HG03135 (cell line): ENCODE results near the gene CDYL2.

Experiments
- ATAC-seq: cut with Tn5 transposase; IDR thresholded peaks from one replicate; pipeline ENCODE4 v1.9.1; 2021; ENCODE audit warnings: mild to moderate bottlenecking, moderate library complexity; ENCODE audit not compliant: unreplicated experiment

CDYL2 gene

GRCh38 chr16:80716564-80717139, 87.7 kb downstream of the CDYL2 start:
- ATAC-seq, result no peak

- no peak for ATAC-seq
These were observed 93.0 kb downstream of the CDYL2 start for GRCh38 chr16:80711406-80711805.

- ATAC-seq, result no peak
These were observed 93.5 kb downstream of the CDYL2 start for GRCh38 chr16:80710918-80711317.

GRCh38 chr16:80708823-80709222, 95.6 kb downstream of the CDYL2 start:
- ATAC-seq, result no peak

- no peak for ATAC-seq
These were observed 96.7 kb downstream of the CDYL2 start for GRCh38 chr16:80707686-80708085.

GRCh38 chr16:80705596-80705995, 98.8 kb downstream of the CDYL2 start:
- ATAC-seq, result no peak

GRCh38 chr16:80704751-80705505, 99.5 kb downstream of the CDYL2 start:
- no peak for ATAC-seq

GRCh38 chr16:80703131-80704071, 101.0 kb downstream of the CDYL2 start:
- no peak for ATAC-seq

- ATAC-seq, result no peak
These were observed 101.7 kb downstream of the CDYL2 start for GRCh38 chr16:80702696-80703095.

GRCh38 chr16:80700558-80700957, 103.8 kb downstream of the CDYL2 start:
- no peak for ATAC-seq

GRCh38 chr16:80695020-80695419, 109.4 kb downstream of the CDYL2 start:
- ATAC-seq, result no peak

- no peak for ATAC-seq
These were observed 110.8 kb downstream of the CDYL2 start for GRCh38 chr16:80693553-80693952.

GRCh38 chr16:80692270-80692669, 112.1 kb downstream of the CDYL2 start:
- ATAC-seq, result no peak

GRCh38 chr16:80691111-80691741, 113.2 kb downstream of the CDYL2 start:
- ATAC-seq, result no peak

GRCh38 chr16:80689487-80689886, 114.9 kb downstream of the CDYL2 start:
- no peak for ATAC-seq

- ATAC-seq, result no peak
These were observed 116.8 kb downstream of the CDYL2 start for GRCh38 chr16:80687606-80688005.

- no peak for ATAC-seq
These were observed 119.5 kb downstream of the CDYL2 start for GRCh38 chr16:80684906-80685305.

- no peak for ATAC-seq
These were observed 120.1 kb downstream of the CDYL2 start for GRCh38 chr16:80684136-80684765.

- no peak for ATAC-seq
These were observed 120.8 kb downstream of the CDYL2 start for GRCh38 chr16:80683646-80684045.

- no peak for ATAC-seq
These were observed 121.9 kb downstream of the CDYL2 start for GRCh38 chr16:80682421-80683070.
